Cardiac muscle cell (in vitro differentiated cells and primary cell): ENCODE data around the gene ADGRF5. TPM values are rescaled to one million over a fixed set of nuclear protein-coding genes. Genes with fewer than 3 reads are reported as not detected.

ENCODE experiments used
- DNase-seq, 2 donors: peaks; one replicate each; pipeline versions ENCODE4 v3.0.0 to v3.0.0-alpha.2; 2010 to 2017; ENCODE audit warnings: low read depth in 1 of 2, low spot score in 1 of 2
- H3K27ac ChIP-seq: fragments of 200-600 bp; sonication (generic); 2 replicates; pipeline ENCODE4 v1.5.1; 2016
- H3K27me3 ChIP-seq: fragments of 200-600 bp; sonication (generic); 2 replicates; pipeline ENCODE4 v1.6.0; 2016; ENCODE audit warnings: control low read depth
- H3K36me3 ChIP-seq: fragments of 200-600 bp; sonication (generic); 2 replicates; pipeline ENCODE4 v1.5.1; 2016; ENCODE audit warnings: control low read depth
- H3K4me1 ChIP-seq: fragments of 200-600 bp; sonication (generic); 2 replicates; pipeline ENCODE4 v1.8.1; 2017; ENCODE audit warnings: low read depth, mild to moderate bottlenecking, mixed run types
- H3K4me3 ChIP-seq: fragments of 200-600 bp; sonication (generic); 2 replicates; pipeline ENCODE4 v1.5.1; 2016; ENCODE audit warnings: mild to moderate bottlenecking
- H3K9me3 ChIP-seq: fragments of 200-600 bp; sonication (generic); 2 replicates; pipeline ENCODE4 v1.5.1; 2017; ENCODE audit warnings: low read depth, mild to moderate bottlenecking, control low read depth
- CTCF ChIP-seq: IDR thresholded peaks from 2 replicates; pipeline ENCODE4 v1.5.1; 2012; ENCODE audit warnings: low read depth, mild to moderate bottlenecking, low read length
- polyA plus RNA-seq: library from polyadenylated mRNA; unstranded; fragments of >200 nt; fragmentation: Nextera tagmentation; extraction: Ambion mirVana; gene quantifications from 2 replicates; pipeline ENCODE4 v1.2.1, GENCODE V29; 2016
- total RNA-seq: library from RNA; depleted of rRNA; stranded (reverse); fragments of >200 nt; gene quantifications from 2 replicates; pipeline ENCODE4 v1.2.3, GENCODE V29; 2016

ADGRF5 gene
- total and polyA plus RNA-seq, 2 experiments from 2014 or later: 0.12 TPM; not detected in 1

DNA sequence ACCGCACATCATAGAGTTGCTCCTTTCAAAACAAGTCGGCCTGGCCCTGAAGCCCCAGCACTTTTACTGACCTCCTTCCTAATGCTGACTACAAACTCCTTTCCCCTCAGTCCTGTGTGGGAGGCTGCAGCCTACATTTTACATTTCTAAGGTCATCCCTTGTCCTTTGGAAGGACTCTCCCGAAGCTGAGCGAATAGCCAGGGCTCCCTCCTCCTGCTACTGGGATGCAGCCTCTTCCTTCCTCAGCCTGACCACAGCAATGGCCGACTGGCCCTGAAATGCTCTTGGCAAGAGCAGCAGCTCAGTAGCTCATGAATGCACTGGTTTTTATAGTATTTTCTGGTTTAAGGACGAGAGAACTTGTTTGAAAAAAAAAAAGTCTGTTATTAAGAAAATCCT is 679 bp downstream of the ADGRF5 start:
- H3K36me3 ChIP-seq: no peaks in the 10 kb centered on the region
- no peaks in the 10 kb centered on the region for H3K9me3 ChIP-seq
- TF ChIP-seq CTCF: no peak
- no peak overlapping the region for H3K27ac ChIP-seq
- no peaks in the 10 kb centered on the region for H3K27me3 ChIP-seq
- no peak for DNase-seq
- no peak overlapping the region for H3K4me3 ChIP-seq
- no peaks in the 10 kb centered on the region for H3K4me1 ChIP-seq

DNA sequence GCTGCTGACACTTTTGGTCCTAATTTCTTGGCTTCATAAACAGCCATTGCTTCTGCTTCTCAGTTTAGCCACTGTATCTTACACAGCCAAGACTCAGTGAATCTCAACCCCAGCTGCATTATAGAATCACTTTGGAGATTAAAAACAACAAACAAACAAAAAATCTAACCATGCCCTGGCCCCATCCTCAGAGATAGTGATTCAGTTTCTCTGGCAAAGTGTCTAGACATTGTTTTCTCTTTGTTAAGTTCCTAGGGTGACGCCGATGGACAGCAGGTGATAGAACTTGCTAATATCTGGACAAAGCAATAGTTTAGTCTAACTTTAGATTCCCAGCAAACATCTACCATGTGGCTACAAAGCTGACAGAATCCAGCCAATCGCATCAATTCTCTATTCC is 2.9 kb downstream of the ADGRF5 start:
- Histone ChIP-seq H3K36me3 (no peaks in the 10 kb centered on the region), H3K4me3 (no peak overlapping the region), H3K27ac (no peak overlapping the region), H3K4me1 (no peaks in the 10 kb centered on the region), H3K9me3 (no peaks in the 10 kb centered on the region), H3K27me3 (no peaks in the 10 kb centered on the region)
- DNase-seq: no peak
- no peak for TF ChIP-seq CTCF

GRCh38 chr6:46917002-46917545 is 4.7 kb downstream of the ADGRF5 start:
- H3K27ac ChIP-seq: no peak overlapping the region
- H3K36me3 ChIP-seq: no peaks in the 10 kb centered on the region
- no peaks in the 10 kb centered on the region for H3K9me3 ChIP-seq
- no peaks in the 10 kb centered on the region for H3K27me3 ChIP-seq
- no peak for DNase-seq
- H3K4me3 ChIP-seq: no peak overlapping the region
- H3K4me1 ChIP-seq: no peaks in the 10 kb centered on the region
- no peak for TF ChIP-seq CTCF

GRCh38 chr6:46915866-46916265 is 5.9 kb downstream of the ADGRF5 start:
- Histone ChIP-seq H3K4me3 (no peak overlapping the region), H3K27ac (no peak overlapping the region), H3K4me1 (no peaks in the 10 kb centered on the region), H3K27me3 (no peaks in the 10 kb centered on the region), H3K36me3 (no peaks in the 10 kb centered on the region), H3K9me3 (no peaks in the 10 kb centered on the region)
- no peak for TF ChIP-seq CTCF
- no peak for DNase-seq

- no peaks in the 10 kb centered on the region for H3K27me3 ChIP-seq
- H3K4me3 ChIP-seq: no peak overlapping the region
- no peak for TF ChIP-seq CTCF
- no peaks in the 10 kb centered on the region for H3K9me3 ChIP-seq
- no peaks in the 10 kb centered on the region for H3K36me3 ChIP-seq
- H3K4me1 ChIP-seq: no peaks in the 10 kb centered on the region
- H3K27ac ChIP-seq: no peak overlapping the region
- no peak for DNase-seq
Observed at GRCh38 chr6:46915380-46915779, 6.4 kb downstream of the ADGRF5 start.
